HL-60 (cell line): Measurements from ENCODE around the gene SMOC1.

Experiments used
- DNase-seq, 2 experiments: peaks; one replicate each; pipeline ENCODE4 v3.0.0-alpha.2; 2010 to 2020; ENCODE audit warnings: low read depth in 1 of 2, low spot score in 1 of 2
- H3K27ac ChIP-seq: fragments of 250-450 bp; sonication (Bioruptor Pico); replicated peaks from 2 replicates; pipeline ENCODE4 v1.5.1; 2020; ENCODE audit warnings: mild to moderate bottlenecking, moderate library complexity
- H3K27me3 ChIP-seq: fragments of 250-450 bp; sonication (Bioruptor Pico); 2 replicates; pipeline ENCODE4 v1.5.1; 2021; ENCODE audit warnings: mild to moderate bottlenecking, moderate library complexity; ENCODE audit not compliant: insufficient read depth, poor library complexity, severe bottlenecking
- H3K4me3 ChIP-seq: replicated peaks from 2 replicates; pipeline ENCODE4 v1.5.1; 2011; ENCODE audit warnings: mild to moderate bottlenecking, control low read depth, low read length; ENCODE audit not compliant: insufficient read depth
- CTCF ChIP-seq: IDR thresholded peaks from one replicate; pipeline ENCODE4 v1.5.1; 2011; ENCODE audit warnings: low read length, control low read depth, inconsistent platforms; ENCODE audit not compliant: insufficient read depth
- GABPA ChIP-seq: IDR thresholded peaks from 2 replicates; pipeline ENCODE4 v1.6.1; 2012; ENCODE audit warnings: low read depth
- POLR2AphosphoS5 ChIP-seq: IDR thresholded peaks from 2 replicates; pipeline ENCODE4 v1.6.1; 2012; ENCODE audit warnings: low read depth
- REST ChIP-seq: IDR thresholded peaks from 2 replicates; pipeline ENCODE4 v1.6.1; 2012; ENCODE audit warnings: low read depth; ENCODE audit not compliant: insufficient replicate concordance
- SPI1 ChIP-seq: IDR thresholded peaks from 2 replicates; pipeline ENCODE4 v1.6.1; 2012; ENCODE audit warnings: low read depth, mild to moderate bottlenecking, borderline replicate concordance

Gene SMOC1

DNA sequence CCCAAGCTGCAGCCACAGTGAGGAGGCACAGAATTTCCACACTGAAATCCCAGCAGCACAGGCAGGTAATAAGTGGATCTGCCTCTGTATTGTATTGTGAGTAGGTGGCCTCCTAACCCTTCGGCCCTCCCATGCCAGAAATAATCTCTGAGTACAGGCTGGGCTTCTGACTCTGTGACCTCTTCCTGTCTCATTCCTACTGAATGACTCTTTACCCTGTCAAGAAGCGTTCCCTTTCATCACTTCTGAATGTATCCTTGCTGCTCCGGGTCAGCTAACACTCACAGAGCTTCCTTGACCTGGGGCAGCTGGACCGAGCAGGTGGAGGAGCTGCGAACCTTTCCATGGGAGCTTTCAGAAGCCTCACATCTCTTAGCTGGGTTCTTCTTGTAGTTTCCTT, 190.0 kb downstream of the SMOC1 start:
- Histone ChIP-seq H3K27me3 (no peaks in the 10 kb centered on the region), H3K4me3 (no peak overlapping the region), H3K27ac (no peak overlapping the region)
- TF ChIP-seq REST (no peak), POLR2AphosphoS5 (no peak), SPI1 (no peak), CTCF (no peak), GABPA (no peak)
- DNase-seq, result no peak

DNA sequence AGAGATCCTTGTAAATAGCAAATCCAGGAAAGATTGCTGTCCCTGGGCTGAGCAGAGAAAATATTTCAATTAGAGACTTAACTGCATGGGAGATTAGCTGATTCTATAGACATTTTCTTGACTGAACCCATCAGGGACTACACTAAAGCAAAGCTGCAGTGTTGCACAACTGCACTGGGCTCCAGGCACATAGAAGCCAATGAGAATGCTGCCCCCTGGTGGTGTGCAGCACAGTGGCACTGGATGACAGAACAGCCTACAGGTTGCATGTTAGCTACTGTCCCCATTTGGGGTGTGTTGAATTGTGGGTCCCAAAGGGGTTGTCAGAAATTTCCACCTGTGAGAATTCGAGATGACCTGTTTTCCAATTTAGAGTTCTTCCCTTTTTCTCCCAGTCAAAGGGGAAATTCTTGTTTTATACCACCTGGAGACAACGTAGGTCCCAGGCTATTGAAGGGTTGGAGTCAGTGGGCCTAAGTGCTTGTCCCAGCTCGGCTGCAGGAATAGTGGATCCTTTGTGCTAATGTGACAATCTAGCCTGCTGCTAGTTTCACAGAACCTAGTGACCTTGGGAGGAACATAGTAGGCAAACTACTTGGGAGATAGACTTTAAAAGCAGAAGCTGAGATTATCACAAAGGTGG, 194.8 kb downstream of the SMOC1 start:
- DNase-seq, result peak; percentile 27 to 34
- H3K27me3 ChIP-seq, result no peaks in the 10 kb centered on the region
- TF ChIP-seq CTCF, result peak; percentile 63
- no peak for TF ChIP-seq GABPA
- no peak overlapping the region for H3K4me3 ChIP-seq
- no peak overlapping the region for H3K27ac ChIP-seq

DNA sequence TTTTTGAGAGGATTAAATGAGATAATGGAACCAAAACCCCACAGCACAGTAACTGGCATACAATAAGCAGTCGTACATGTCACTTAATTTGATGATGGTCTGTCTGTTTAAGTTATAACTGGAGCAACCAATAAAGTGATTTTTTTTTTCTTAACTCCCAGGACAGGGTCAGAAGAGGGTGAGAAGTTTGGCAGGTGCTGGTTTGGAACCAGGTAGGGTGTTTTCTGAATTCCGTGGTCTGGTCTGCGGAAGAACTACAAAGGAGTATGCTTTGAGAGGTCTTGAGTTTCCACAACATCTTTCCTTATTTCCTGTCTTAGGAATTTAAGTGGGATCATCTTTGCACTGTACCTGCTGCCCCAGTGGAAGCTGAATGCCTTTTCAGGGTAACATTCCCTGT, 197.8 kb downstream of the SMOC1 start:
- DNase-seq, result no peak
- no peaks in the 10 kb centered on the region for H3K27me3 ChIP-seq
- no peak overlapping the region for H3K4me3 ChIP-seq
- H3K27ac ChIP-seq, result no peak overlapping the region
- no peak for TF ChIP-seq POLR2AphosphoS5
- no peak for TF ChIP-seq REST
- TF ChIP-seq GABPA, result no peak
- TF ChIP-seq SPI1, result no peak
- TF ChIP-seq CTCF, result no peak

DNA sequence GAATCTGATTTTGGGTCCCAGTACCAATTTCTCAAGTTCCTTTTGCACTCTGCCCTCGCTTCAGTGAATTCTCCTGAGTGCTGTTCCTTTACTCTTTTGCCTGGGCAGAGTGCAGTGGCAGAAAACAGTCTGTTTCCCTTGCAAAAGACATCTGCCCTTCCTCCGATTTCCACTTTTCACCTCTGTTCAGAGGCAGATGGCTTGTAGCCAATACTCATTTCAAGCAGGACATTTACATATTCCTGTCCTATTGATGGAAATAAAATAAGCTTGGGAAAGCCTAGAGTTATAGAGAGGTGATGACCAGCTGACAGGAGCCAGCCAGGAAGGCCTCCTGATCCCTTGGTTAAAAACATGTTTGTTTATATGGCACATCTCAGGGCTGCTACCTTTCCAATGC, 198.5 kb downstream of the SMOC1 start:
- no peak overlapping the region for H3K4me3 ChIP-seq
- H3K27ac ChIP-seq, result no peak overlapping the region
- DNase-seq, result no peak
- no peaks in the 10 kb centered on the region for H3K27me3 ChIP-seq
- no peak for TF ChIP-seq GABPA
- TF ChIP-seq REST, result no peak
- no peak for TF ChIP-seq POLR2AphosphoS5
- TF ChIP-seq SPI1, result no peak
- TF ChIP-seq CTCF, result no peak
